K562 (cell line): ENCODE results near the gene CAMSAP2. TPM values are rescaled to one million over a fixed set of nuclear protein-coding genes. Genes with fewer than 3 reads are reported as not detected.

Experiments
- ATAC-seq: fragments of 200-7000 bp; cut with Tn5 transposase; 3 replicates; pipeline ENCODE4 v1.9.1; 2020; ENCODE audit warnings: moderate library complexity
- BruUV-seq: library from RNA; stranded (reverse); fragments of 400-500 nt; replicated peaks from 2 replicates; lab custom pipeline; 2021; lab: Mats Ljungman, UMichigan
- CTCF ChIA-PET: fragments of 300-600 bp; formaldehyde crosslinking; extraction: SDS; loops from one replicate; lab custom pipeline; 2021; ENCODE audit warnings: low intra/inter-chr PET ratio; lab: Yijun Ruan, JAX
- POLR2A ChIA-PET: fragments of 300-600, 350-650 bp; sonication (Branson Sonifier 250); formaldehyde crosslinking; extraction: SDS; loops from one replicate; lab custom pipeline; 2021; ENCODE audit warnings: antibody characterized with exemption, inconsistent platforms; lab: Yijun Ruan, JAX
- DNase-seq, 4 experiments: peaks; one replicate each; pipeline versions ENCODE4 v3.0.0 to v3.0.0-alpha.2; 2011 to 2018; ENCODE audit warnings: low spot score in 3 of 4, mixed read lengths in 3 of 4; ENCODE audit errors: extremely low read depth in 1 of 4
- FAIRE-seq: peaks from 2 replicates; lab custom pipeline; 2011; peaks lifted over from hg19 to GRCh38; lab: Jason Lieb, UNC
- H2AFZ ChIP-seq: 2 replicates; pipeline ENCODE4 v1.6.0; 2011; ENCODE audit warnings: low read depth, low read length, control low read depth, inconsistent platforms
- H3K27ac ChIP-seq: fragments of 200-600 bp; 3 replicates; pipeline ENCODE4 v1.8.0; 2011; ENCODE audit warnings: low read depth, mild to moderate bottlenecking, control low read depth, inconsistent platforms, low read length, moderate library complexity, mixed read lengths; ENCODE audit errors: extremely low read depth
- H3K27me3 ChIP-seq, 2 experiments: fragments of 300-600 bp in 1 of 2; 2 replicates in 1 of 2; 3 replicates in 1 of 2; pipeline versions ENCODE4 v1.6.0 to v1.8.0; 2011; ENCODE audit warnings: inconsistent platforms in 2 of 2, low read length in 2 of 2, mild to moderate bottlenecking in 1 of 2, mixed read lengths in 1 of 2, moderate library complexity in 1 of 2; ENCODE audit not compliant: control insufficient read depth in 2 of 2, insufficient read depth in 2 of 2
- H3K36me3 ChIP-seq: fragments of 300-600 bp; 3 replicates; pipeline ENCODE4 v1.8.0; 2011; ENCODE audit warnings: mild to moderate bottlenecking, low read length, inconsistent platforms; ENCODE audit not compliant: control insufficient read depth, insufficient read depth
- H3K4me1 ChIP-seq, 2 experiments: fragments of 200-600 bp in 1 of 2; replicated peaks in 1 of 2; 2 replicates in 1 of 2; 3 replicates in 1 of 2; pipeline versions ENCODE4 v1.5.1 to v1.8.0; 2011; ENCODE audit warnings: inconsistent platforms in 2 of 2, low read length in 2 of 2, mild to moderate bottlenecking in 1 of 2, mixed read lengths in 1 of 2, moderate library complexity in 1 of 2; ENCODE audit not compliant: control insufficient read depth in 2 of 2, insufficient read depth in 2 of 2
- H3K4me2 ChIP-seq: 2 replicates; pipeline ENCODE4 v1.6.1; 2011; ENCODE audit warnings: low read length, control low read depth, inconsistent platforms, mixed read lengths; ENCODE audit not compliant: insufficient read depth
- H3K4me3 ChIP-seq: fragments of 200-600 bp; sonication (generic), shearing (Covaris generic); 2 replicates; pipeline ENCODE4 v1.5.1; 2016; ENCODE audit warnings: control low read depth, inconsistent platforms
- H3K79me2 ChIP-seq: fragments of 200-600 bp; 3 replicates; pipeline ENCODE4 v1.8.0; 2011; ENCODE audit warnings: low read length, inconsistent platforms; ENCODE audit not compliant: control insufficient read depth, insufficient read depth
- H3K9ac ChIP-seq, 2 experiments: 2 replicates each; pipeline versions ENCODE4 v1.6.0 to v1.6.1; 2011; ENCODE audit warnings: low read depth in 2 of 2, low read length in 2 of 2, control low read depth in 1 of 2, inconsistent platforms in 1 of 2, mild to moderate bottlenecking in 1 of 2, mixed read lengths in 1 of 2; ENCODE audit not compliant: insufficient read depth in 1 of 2
- H3K9me1 ChIP-seq: one replicate; pipeline ENCODE4 v1.6.0; 2011; ENCODE audit warnings: inconsistent platforms, mild to moderate bottlenecking, low read length, moderate library complexity; ENCODE audit not compliant: control insufficient read depth, insufficient read depth
- H3K9me3 ChIP-seq: replicated peaks from 2 replicates; pipeline ENCODE4 v1.5.1; 2011; ENCODE audit warnings: low read depth, low read length, inconsistent platforms; ENCODE audit not compliant: control insufficient read depth, insufficient read depth
- H4K20me1 ChIP-seq: replicated peaks from 2 replicates; pipeline ENCODE4 v1.6.1; 2011; ENCODE audit warnings: low read length, inconsistent platforms, mixed read lengths; ENCODE audit not compliant: control insufficient read depth, insufficient read depth
- FOSL1 ChIP-seq: fragments of 200-800 bp; sonication (Bioruptor generic); conservative IDR thresholded peaks from 2 replicates; pipeline ENCODE4 v1.6.1; 2016; ENCODE audit warnings: missing genetic modification characterization, missing compliant biosample characterization
- FOXA3 ChIP-seq, 2 experiments: fragments of 450-650 bp in 1 of 2; sonication (generic) in 1 of 2; formaldehyde crosslinking; IDR thresholded peaks in 1 of 2; conservative IDR thresholded peaks in 1 of 2; 2 replicates each; pipeline versions ENCODE4 v1.4.0 to v1.8.0; 2020 to 2022; ENCODE audit warnings: mild to moderate bottlenecking in 2 of 2, missing genetic modification reagents in 1 of 2
- FOXM1 ChIP-seq, 2 experiments: fragments of 450-650 bp in 1 of 2; sonication (generic) in 1 of 2; formaldehyde crosslinking in 1 of 2; IDR thresholded peaks; 2 replicates each; pipeline versions ENCODE4 v1.6.1 to v1.9.0; 2017 to 2022; ENCODE audit warnings: low read depth in 2 of 2, mild to moderate bottlenecking in 2 of 2, missing genetic modification reagents in 1 of 2, moderate library complexity in 1 of 2
- GTF2A2 ChIP-seq: IDR thresholded peaks from 2 replicates; pipeline ENCODE4 v1.6.1; 2016; ENCODE audit warnings: mild to moderate bottlenecking, missing genetic modification characterization, missing compliant biosample characterization
- HIVEP1 ChIP-seq: fragments of 250-450 bp; sonication (Bioruptor Pico); IDR thresholded peaks from 2 replicates; pipeline ENCODE4 v1.4.0; 2020; ENCODE audit warnings: mild to moderate bottlenecking
- ILF3 ChIP-seq: fragments of 450-650 bp; IDR thresholded peaks from 2 replicates; pipeline ENCODE4 v1.6.1; 2018; ENCODE audit warnings: antibody characterized with exemption, mild to moderate bottlenecking, moderate library complexity, borderline replicate concordance
- LEF1 ChIP-seq: fragments of 450-650 bp; IDR thresholded peaks from 2 replicates; pipeline ENCODE4 v1.6.1; 2016; ENCODE audit warnings: mild to moderate bottlenecking
- MCM2 ChIP-seq: fragments of 450-650 bp; IDR thresholded peaks from 2 replicates; pipeline ENCODE4 v1.6.1; 2017; ENCODE audit warnings: low read depth, mild to moderate bottlenecking
- ZFP91 ChIP-seq: sonication (generic); formaldehyde crosslinking; IDR thresholded peaks from 2 replicates; pipeline ENCODE4 v1.8.0; 2022; ENCODE audit warnings: mild to moderate bottlenecking, missing genetic modification reagents
- ZNF165 ChIP-seq: fragments of 250-450 bp; sonication (Bioruptor Pico); IDR thresholded peaks from 2 replicates; pipeline ENCODE4 v1.4.0; 2020; ENCODE audit warnings: borderline replicate concordance
- ZNF57 ChIP-seq: fragments of 450-650 bp; formaldehyde crosslinking; IDR thresholded peaks from 2 replicates; pipeline ENCODE4 v1.4.0; 2020; ENCODE audit warnings: mild to moderate bottlenecking, moderate library complexity
- WGBS: fragments of 100-300 bp; shearing (Covaris generic); methylation state at CpG from one replicate; pipeline ENCODE4 v1.1.6; 2016; ENCODE audit warnings: low coverage, mixed read lengths; ENCODE audit not compliant: insufficient coverage; ENCODE audit errors: missing lambda C conversion rate; 5-methylcytosine and 5-hydroxymethylcytosine counted together
- in situ Hi-C: fragments of 300-500 bp; cut with MboI; formaldehyde crosslinking; loops from 4 replicates; pipeline ENCODE4 v1.15.0; 2018; ENCODE audit warnings: inconsistent platforms, mixed read lengths
- intact Hi-C: fragments of 100-400 bp; cut with micrococcal nuclease; formaldehyde crosslinking; loops from 2 replicates; pipeline ENCODE4 v1.14.2; 2022
- polyA plus RNA-seq, 8 experiments: library from polyadenylated mRNA; depleted of rRNA in 4 of 8; stranded (reverse) in 5 of 8; unstranded in 3 of 8; fragments of >200 nt; fragmentation: Nextera tagmentation in 2 of 8; fragmentation: Illumina TruSeq in 1 of 8; extraction: Ambion mirVana in 2 of 8; extraction: Trizol in 1 of 8; gene quantifications; 2 replicates each; pipeline versions ENCODE4 v1.2.1 to v1.2.3, GENCODE V29; 2011 to 2014; ENCODE audit warnings: inconsistent platforms in 1 of 8, missing spikeins in 1 of 8
- total RNA-seq, 7 experiments: library from RNA; depleted of rRNA in 6 of 7; stranded (reverse); fragments of >200 nt in 6 of 7; fragmentation: Illumina TruSeq in 2 of 7; extraction: Trizol in 2 of 7; gene quantifications; 2 replicates each; pipeline versions ENCODE4 v1.2.1 to v1.2.3, GENCODE V29; 2011 to 2021; ENCODE audit warnings: low replicate concordance in 1 of 7
- TF ChIP-seq, protein P1 (sequence below): fragments of 250-450 bp; sonication (Bioruptor Pico); IDR thresholded peaks from 2 replicates; pipeline ENCODE4 v1.9.0; 2021; ENCODE audit warnings: mild to moderate bottlenecking
- TF ChIP-seq, protein P2 (sequence below): fragments of 450-650 bp; IDR thresholded peaks from 2 replicates; pipeline ENCODE4 v1.6.1; 2016; ENCODE audit warnings: low read depth

The CAMSAP2 gene
- total and polyA plus RNA-seq, 9 of the 15 experiments (the other 6 are each of a cell fraction or from before 2014, with no cell fraction given): 1.4 to 7.5 (median 2.7) TPM

- Histone ChIP-seq H4K20me1 (peaks cover 30% of the 10 kb centered on the region), H3K4me1 (peaks cover 3 to 20% of the 10 kb centered on the region in 2 experiments; a peak in 4 of 5 replicates), H3K79me2 (no peaks in the 10 kb centered on the region), H3K27me3 (peaks cover 71 to 83% of the 10 kb centered on the region in 2 experiments), H3K9ac (no peak overlapping the region), H3K4me2 (no peak overlapping the region), H3K9me1 (no peaks in the 10 kb centered on the region), H3K9me3 (no peaks in the 10 kb centered on the region), H2AFZ (no peak overlapping the region), H3K27ac (no peak overlapping the region), H3K36me3 (no peaks in the 10 kb centered on the region), H3K4me3 (no peak overlapping the region)
- BruUV-seq: no TSS peak
- ChIA-PET CTCF (no interaction called here), POLR2A (interaction anchor here (1.2 to 1.5 kb wide), 2 partner anchors 10 to 16 kb away, joined by 3 to 4 read pairs; no protein-coding TSS in a partner anchor)
- intact Hi-C loops (no loop called here), in situ Hi-C loops (no loop called here)
- FAIRE-seq: no peak
- 4% methylated on average over 8 of the region's 8 CpGs for WGBS
- no peak for ATAC-seq
- no peak for DNase-seq
- TF ChIP-seq, protein P1, sequence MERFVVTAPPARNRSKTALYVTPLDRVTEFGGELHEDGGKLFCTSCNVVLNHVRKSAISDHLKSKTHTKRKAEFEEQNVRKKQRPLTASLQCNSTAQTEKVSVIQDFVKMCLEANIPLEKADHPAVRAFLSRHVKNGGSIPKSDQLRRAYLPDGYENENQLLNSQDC: no peak
- no peak for TF ChIP-seq LEF1
- TF ChIP-seq FOXA3 (CRISPR knock-in tag; conservative IDR thresholded peaks at IDR 0.05 in 1 of 2, IDR thresholded peaks at IDR 0.05 in 1 of 2): no peak
- TF ChIP-seq ZNF57 (CRISPR knock-in tag): no peak
- TF ChIP-seq MCM2: no peak
- no peak for TF ChIP-seq HIVEP1 (CRISPR knock-in tag)
- TF ChIP-seq, protein P2, sequence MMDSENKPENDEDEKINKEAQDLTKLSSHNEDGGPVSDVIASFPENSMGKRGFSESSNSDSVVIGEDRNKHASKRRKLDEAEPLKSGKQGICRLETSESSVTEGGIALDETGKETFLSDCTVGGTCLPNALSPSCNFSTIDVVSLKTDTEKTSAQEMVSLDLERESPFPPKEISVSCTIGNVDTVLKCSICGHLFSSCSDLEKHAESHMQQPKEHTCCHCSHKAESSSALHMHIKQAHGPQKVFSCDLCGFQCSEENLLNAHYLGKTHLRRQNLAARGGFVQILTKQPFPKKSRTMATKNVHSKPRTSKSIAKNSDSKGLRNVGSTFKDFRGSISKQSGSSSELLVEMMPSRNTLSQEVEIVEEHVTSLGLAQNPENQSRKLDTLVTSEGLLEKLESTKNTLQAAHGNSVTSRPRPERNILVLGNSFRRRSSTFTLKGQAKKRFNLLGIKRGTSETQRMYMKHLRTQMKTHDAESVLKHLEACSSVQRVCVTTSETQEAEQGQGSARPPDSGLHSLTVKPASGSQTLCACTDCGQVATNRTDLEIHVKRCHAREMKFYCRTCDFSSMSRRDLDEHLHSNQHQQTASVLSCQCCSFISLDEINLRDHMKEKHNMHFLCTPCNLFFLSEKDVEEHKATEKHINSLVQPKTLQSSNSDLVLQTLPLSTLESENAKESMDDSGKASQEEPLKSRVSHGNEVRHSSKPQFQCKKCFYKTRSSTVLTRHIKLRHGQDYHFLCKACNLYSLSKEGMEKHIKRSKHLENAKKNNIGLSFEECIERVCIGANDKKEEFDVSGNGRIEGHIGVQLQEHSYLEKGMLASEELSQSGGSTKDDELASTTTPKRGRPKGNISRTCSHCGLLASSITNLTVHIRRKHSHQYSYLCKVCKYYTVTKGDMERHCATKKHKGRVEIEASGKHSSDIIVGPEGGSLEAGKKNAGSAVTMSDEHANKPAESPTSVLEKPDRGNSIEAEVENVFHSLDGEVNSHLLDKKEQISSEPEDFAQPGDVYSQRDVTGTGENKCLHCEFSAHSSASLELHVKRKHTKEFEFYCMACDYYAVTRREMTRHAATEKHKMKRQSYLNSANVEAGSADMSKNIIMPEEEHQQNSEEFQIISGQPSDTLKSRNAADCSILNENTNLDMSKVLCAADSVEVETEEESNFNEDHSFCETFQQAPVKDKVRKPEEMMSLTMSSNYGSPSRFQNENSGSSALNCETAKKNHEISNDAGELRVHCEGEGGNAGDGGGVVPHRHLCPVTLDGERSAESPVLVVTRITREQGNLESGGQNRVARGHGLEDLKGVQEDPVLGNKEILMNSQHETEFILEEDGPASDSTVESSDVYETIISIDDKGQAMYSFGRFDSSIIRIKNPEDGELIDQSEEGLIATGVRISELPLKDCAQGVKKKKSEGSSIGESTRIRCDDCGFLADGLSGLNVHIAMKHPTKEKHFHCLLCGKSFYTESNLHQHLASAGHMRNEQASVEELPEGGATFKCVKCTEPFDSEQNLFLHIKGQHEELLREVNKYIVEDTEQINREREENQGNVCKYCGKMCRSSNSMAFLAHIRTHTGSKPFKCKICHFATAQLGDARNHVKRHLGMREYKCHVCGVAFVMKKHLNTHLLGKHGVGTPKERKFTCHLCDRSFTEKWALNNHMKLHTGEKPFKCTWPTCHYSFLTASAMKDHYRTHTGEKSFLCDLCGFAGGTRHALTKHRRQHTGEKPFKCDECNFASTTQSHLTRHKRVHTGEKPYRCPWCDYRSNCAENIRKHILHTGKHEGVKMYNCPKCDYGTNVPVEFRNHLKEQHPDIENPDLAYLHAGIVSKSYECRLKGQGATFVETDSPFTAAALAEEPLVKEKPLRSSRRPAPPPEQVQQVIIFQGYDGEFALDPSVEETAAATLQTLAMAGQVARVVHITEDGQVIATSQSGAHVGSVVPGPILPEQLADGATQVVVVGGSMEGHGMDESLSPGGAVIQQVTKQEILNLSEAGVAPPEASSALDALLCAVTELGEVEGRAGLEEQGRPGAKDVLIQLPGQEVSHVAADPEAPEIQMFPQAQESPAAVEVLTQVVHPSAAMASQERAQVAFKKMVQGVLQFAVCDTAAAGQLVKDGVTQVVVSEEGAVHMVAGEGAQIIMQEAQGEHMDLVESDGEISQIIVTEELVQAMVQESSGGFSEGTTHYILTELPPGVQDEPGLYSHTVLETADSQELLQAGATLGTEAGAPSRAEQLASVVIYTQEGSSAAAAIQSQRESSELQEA: no peak
- no peak for TF ChIP-seq FOXM1 (IDR thresholded peaks at IDR 0.05; ENCODE audit: low read depth)
- no peak for TF ChIP-seq FOXM1 (CRISPR knock-in tag; IDR thresholded peaks at IDR 0.05; ENCODE audit: low read depth)
- no peak for TF ChIP-seq ILF3
- no peak for TF ChIP-seq FOSL1
- no peak for TF ChIP-seq ZNF165
- no peak for TF ChIP-seq GTF2A2 (tag)
- TF ChIP-seq ZFP91 (CRISPR knock-in tag): no peak
These were observed 153.1 kb downstream of the CAMSAP2 start for GRCh38 chr1:200891774-200892157.
